AG09309 (cell line): ENCODE measurements around the gene PET100.

ENCODE experiments used
- DNase-seq: peaks from one replicate; pipeline ENCODE4 v3.0.0-alpha.2; 2010; ENCODE audit warnings: low read depth
- H3K4me3 ChIP-seq: 2 replicates; pipeline ENCODE4 v1.5.1; 2011; ENCODE audit warnings: mild to moderate bottlenecking, low read depth, low read length, moderate library complexity; ENCODE audit not compliant: control insufficient read depth
- CTCF ChIP-seq: IDR thresholded peaks from 2 replicates; pipeline ENCODE4 v1.5.1; 2011; ENCODE audit warnings: mild to moderate bottlenecking, low read depth, low read length, inconsistent platforms; ENCODE audit not compliant: insufficient read depth, control insufficient read depth; ENCODE audit errors: missing control alignments

PET100 gene

GRCh38 chr19:7619671-7620441 is 9.7 kb upstream of the PET100 start:
- no peak for TF ChIP-seq CTCF
- DNase-seq: no peak
- H3K4me3 ChIP-seq: no peak overlapping the region

GRCh38 chr19:7620442-7621412 is 8.9 kb upstream of the PET100 start:
- no peak for TF ChIP-seq CTCF

GRCh38 chr19:7622933-7623685 is 6.5 kb upstream of the PET100 start:
- TF ChIP-seq CTCF: no peak
- DNase-seq: no peak
- no peak overlapping the region for H3K4me3 ChIP-seq

More at GRCh38 chr19:7620442-7621412, 8.9 kb upstream of the PET100 start:
- no peak for DNase-seq
- H3K4me3 ChIP-seq: no peak overlapping the region

GRCh38 chr19:7623725-7624603 is 5.6 kb upstream of the PET100 start:
- no peak for DNase-seq
- no peak for TF ChIP-seq CTCF
- H3K4me3 ChIP-seq: no peak overlapping the region

- DNase-seq: no peak
- H3K4me3 ChIP-seq: no peak overlapping the region
- TF ChIP-seq CTCF: no peak
These were observed 4.8 kb upstream of the PET100 start for GRCh38 chr19:7624810-7625209.
